DOHH2 (cell line): ENCODE measurements around the gene ADAR.

ENCODE experiments used
- EZH2phosphoT487 ChIP-seq: fragments of 200-600 bp; sonication (generic); IDR thresholded peaks from 2 replicates; pipeline ENCODE4 v1.6.1; 2017; ENCODE audit warnings: borderline replicate concordance, mild to moderate bottlenecking, antibody characterized with exemption, low read length, moderate library complexity, mixed read lengths
- TF ChIP-seq, protein P1 (sequence below): fragments of 200-600 bp; sonication (generic); IDR thresholded peaks from one replicate; pipeline ENCODE4 v1.5.1; 2014; ENCODE audit warnings: antibody characterized with exemption, mild to moderate bottlenecking, low read depth, low read length; ENCODE audit not compliant: poor library complexity, severe bottlenecking

DNA sequence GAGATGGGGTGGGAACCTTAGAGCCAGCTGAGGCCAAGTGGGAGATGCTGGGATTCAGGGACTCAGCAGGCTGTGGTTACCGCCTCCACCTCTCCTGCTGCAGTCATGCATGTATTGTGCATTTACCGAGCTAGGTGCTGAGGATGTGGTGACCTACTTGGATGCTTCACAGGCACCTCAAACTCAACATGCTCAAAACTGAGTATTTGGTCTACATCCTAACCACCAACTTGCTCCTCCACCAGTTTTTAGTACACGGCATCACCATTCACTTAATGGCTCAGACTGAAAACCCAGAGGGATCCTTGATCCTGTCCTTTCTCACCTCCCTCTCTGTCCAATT is 34.8 kb downstream of the ADAR start:
- TF ChIP-seq, protein P1, sequence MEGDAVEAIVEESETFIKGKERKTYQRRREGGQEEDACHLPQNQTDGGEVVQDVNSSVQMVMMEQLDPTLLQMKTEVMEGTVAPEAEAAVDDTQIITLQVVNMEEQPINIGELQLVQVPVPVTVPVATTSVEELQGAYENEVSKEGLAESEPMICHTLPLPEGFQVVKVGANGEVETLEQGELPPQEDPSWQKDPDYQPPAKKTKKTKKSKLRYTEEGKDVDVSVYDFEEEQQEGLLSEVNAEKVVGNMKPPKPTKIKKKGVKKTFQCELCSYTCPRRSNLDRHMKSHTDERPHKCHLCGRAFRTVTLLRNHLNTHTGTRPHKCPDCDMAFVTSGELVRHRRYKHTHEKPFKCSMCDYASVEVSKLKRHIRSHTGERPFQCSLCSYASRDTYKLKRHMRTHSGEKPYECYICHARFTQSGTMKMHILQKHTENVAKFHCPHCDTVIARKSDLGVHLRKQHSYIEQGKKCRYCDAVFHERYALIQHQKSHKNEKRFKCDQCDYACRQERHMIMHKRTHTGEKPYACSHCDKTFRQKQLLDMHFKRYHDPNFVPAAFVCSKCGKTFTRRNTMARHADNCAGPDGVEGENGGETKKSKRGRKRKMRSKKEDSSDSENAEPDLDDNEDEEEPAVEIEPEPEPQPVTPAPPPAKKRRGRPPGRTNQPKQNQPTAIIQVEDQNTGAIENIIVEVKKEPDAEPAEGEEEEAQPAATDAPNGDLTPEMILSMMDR = no peak
- no peak for TF ChIP-seq EZH2phosphoT487
